ENCODE data around the gene AZIN2.
"Not testable (repeated sequence)": the region's sequence is repeated elsewhere in the genome, so short reads cannot be mapped to it uniquely, and the experiment has no call there.

- TF ChIP-seq CTCF (IDR thresholded peaks at IDR 0.05; ENCODE audit: low read depth, low read length, missing input control); RAD21 (IDR thresholded peaks at IDR 0.05); JUND (IDR thresholded peaks at IDR 0.05); FOXA1 (IDR thresholded peaks at IDR 0.05); SP1 (IDR thresholded peaks at IDR 0.05); REST (IDR thresholded peaks at IDR 0.05); MAX (IDR thresholded peaks at IDR 0.05); RXRA (IDR thresholded peaks at IDR 0.05): not testable (repeated sequence)
Measured at GRCh38 chr1:33136041-33136440, 55.1 kb downstream of the AZIN2 start.

All from liver (tissue), 3 donors.